Activated CD8-positive, alpha-beta memory T cell treated with anti-CD3 and anti-CD28 coated beads, Interleukin-2, amount 50 U/mL, for 24 hours (primary cell): ENCODE data around the gene WBP1.
A peak's percentile ranks its signal among the peaks of the same experiment; 100 is the strongest.
"Not testable (repeated sequence)": the region's sequence is repeated elsewhere in the genome, so short reads cannot be mapped to it uniquely, and the experiment has no call there.

Experiments used
- DNase-seq: peaks from one replicate; pipeline ENCODE4 v3.0.0-alpha.2; 2020; ENCODE audit errors: extremely low read depth

WBP1 gene

DNA sequence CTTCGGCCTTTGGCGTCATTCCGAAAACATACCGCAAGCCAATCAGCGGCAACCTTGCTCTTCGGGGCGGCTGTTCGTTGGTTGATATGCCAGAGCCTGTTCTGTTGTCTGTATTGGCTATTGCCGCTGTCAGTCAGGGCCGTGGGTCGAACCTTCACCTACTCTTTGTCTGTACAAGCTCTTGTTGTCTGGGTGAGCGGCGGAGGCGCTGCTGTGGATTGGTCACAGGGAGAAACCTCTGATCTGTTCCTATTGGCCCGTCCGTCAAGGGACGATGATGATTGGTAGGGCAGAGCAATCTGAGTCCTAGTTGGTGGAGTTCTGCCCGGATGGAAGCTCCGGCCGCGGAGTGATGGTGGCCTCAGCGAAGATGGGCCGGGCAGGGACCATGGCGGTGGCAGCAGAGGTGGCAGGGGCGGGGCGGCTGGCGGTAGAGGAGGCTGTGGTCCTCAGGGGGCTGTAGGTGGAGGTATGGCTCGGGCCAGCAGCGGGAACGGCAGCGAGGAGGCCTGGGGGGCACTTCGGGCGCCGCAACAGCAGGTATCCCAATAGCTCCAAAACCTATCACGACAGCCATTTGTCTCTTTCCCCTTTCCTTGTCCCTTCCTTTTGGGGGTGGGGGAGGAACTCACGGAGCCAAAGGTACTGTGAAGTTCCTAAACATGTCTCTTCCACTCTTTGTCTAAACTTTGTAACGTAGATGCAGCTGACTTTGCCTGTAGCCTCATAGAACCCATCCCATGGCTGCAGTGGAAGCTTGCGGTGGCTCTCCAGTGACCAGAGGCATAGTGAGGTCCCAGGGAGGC, at the start of gene WBP1:
Gene WBP1, plus strand, starts transcription at position 307 of the 806 bp plus-strand sequence. Its CDS starts 165 bp downstream, at position 472.
- DNase-seq, result peak; percentile 99

- no peak for DNase-seq
Observed at GRCh38 chr2:74413001-74413698, 45.1 kb upstream of the WBP1 start.

DNA sequence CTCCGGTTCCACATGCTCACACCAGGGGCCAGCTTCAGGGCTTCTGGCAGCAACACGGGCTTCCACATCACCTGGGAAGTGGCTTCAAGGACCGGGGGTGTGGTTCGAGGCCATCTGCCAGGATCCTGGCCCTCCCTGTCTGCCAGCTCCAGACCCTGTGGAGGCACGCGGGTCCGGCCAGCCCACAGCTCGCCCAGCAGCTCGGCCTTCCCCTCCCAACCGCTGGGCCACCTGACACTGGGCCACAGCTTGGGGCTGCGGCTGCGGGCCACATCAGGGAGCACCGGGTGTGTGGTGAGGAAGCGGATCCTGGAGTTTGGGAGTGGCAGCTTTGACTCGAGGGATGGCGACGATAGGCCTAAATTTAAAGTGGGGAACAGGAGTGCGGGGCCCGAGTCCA, 43.8 kb upstream of the WBP1 start:
- DNase-seq, result no peak

DNA sequence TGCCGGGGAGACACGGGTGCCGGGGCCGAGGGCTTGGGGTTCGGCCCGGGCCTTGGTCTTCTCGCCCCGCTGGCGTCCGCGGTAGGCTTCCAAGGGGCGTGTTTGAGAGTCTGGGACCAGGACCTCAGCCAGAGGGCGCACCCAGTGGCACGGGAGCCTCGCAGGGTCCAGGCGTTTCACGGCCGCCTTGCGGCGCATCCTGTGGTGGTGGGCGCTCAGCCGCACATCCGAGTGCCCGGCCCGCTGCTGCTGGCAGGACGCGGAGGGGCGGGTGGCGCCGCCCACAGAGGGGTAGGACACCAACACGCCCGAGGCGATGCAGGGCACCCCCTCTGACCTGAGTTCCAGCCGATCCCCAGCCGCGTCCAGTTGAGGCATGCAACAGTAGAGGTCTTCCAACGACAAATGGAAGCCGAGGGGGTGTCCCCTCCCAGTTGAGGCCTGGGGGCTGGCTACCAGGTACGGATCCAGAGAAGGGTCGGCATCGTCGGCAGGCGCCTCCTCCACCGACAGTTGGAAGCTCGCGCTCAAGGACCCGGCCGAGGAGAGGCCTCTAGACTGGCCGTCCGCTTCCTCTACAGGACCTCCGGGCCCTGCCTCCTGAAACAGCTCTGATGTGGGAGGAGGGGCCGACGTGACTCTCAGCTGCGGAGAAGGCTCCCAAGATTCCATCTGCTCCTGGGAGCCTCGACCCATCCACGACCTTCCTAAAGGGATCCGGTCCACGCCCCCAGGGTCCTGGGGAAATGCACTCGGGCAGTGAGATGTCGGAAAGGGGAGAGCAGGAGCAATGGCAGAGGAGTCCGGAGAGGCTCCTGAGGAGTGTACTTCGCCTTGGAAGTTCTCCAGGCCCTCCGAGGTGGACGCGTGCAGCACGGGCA, 43.1 kb upstream of the WBP1 start:
- DNase-seq, result no peak

GRCh38 chr2:74415762-74416395, 42.4 kb upstream of the WBP1 start:
- DNase-seq, result no peak

DNA sequence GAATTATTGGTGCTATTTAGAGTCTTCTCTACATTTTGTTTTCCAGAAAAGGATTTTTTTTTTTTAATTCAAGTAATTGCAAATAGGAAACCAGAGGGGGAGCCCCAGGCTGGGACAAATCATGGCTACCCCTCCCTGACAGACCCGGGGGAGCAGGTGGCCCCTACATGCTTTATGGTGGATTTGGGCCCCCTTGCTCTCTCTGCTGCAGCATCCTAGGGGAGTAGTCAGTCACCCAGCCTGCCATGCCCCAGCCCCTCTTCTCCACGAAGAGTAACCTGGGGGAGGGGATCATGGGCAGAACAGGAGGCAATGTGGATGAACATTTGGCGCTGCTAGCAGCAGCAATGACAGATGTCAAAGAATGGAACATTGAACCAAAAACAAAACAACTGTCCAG, 41.5 kb upstream of the WBP1 start:
- no peak for DNase-seq

GRCh38 chr2:74417197-74417596, 41.0 kb upstream of the WBP1 start:
- DNase-seq, result no peak

DNA sequence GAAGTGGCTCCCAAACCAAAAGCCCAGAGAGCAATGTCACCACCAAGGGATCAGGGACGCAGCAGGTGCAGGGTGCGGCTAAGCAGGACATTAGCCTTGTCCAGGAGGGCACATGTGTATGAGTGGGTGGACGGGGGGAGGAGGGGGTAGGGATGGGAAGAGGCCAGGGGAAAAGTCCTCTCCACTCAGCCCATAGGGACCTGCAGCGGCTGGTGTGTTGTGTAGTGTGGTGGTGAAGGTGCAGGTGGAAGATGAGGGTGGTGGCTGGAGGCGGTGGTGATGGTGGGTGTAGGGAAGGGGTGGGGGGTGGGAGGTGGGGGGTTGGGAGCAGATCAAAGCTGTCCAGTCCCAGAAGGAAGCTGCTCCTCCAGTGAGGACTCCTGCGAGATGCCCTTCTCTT, 40.5 kb upstream of the WBP1 start:
- DNase-seq, result no peak

DNA sequence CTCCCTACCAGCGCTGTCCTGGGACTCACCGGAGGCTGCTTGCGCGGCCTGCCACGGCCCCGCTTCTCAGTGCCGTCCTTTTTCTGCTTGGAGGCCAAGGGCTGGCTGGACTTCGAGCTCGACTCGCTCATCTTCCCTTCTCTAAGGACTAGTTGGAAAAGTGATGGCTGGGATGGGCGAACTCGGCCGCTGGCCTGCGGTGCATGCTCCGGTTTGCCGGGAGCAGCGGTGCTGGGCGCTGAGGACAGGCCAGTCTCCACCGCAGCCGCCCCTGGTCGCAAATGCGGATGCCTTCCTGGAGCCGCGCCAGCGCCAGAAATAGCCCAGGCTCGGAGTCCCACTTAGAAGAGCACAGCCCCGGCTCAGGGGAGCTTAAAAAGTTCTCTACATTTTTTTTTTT, 39.9 kb upstream of the WBP1 start:
- no peak for DNase-seq

DNA sequence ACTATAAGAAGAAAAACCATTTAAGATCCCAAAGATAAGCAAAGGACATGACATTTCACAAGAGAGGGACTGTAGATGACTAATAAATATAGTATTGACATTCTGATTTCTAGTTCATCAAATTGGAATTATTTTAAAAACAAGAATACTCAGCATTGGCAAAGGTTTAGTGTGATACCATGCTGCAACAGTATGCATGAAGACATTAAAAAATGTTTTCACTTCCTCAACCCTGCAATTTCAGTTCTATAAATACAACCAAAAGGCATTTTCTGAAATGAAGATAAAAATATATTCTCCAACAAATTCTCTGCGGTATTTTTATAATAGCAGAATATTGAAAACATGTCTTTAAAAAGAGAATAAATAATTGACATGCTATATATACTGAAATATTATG, 38.9 kb upstream of the WBP1 start:
- DNase-seq, result no peak

GRCh38 chr2:74420006-74420405, 38.2 kb upstream of the WBP1 start:
- DNase-seq, result no peak

DNA sequence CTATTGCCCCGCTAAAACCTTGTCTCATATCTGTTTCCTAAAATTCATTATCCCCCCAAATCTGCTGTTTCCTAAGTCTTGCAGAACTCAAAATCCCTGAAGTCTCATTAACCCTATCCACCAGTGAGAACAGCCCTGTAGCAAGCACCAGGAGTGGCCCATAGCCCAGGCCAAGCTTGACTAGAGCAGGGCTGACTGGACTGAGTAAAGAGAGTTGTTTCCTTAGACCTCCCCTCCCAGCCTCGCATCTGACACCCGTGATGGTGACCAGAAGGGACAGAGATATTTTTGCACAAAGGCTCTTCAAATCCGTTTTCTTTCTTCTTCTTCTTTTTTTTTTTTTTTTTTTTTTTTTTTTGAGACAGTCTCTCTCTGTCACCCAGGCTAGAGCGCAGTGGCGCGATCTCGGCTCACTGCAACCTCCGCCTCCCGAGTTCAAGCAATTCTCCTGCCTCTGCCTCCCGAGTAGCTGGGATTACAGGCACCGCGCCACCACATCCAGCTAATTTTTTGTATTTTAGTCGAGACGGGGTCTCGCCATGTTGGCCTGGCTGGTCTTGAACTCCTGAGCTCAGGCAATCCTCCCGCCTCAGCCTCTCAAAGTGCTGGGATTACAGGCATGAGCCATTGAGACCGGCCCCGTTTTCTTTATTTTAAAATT, 37.7 kb upstream of the WBP1 start:
- not testable (repeated sequence) for DNase-seq

GRCh38 chr2:74421221-74421870, 36.9 kb upstream of the WBP1 start, which contains the start of the genes C2orf81 and WDR54:
C2orf81 (minus strand) TSS chr2:74421619; CDS start chr2:74421560, 59 bp downstream.
WDR54 (plus strand) TSS chr2:74421730; CDS start chr2:74422154, 424 bp downstream.
- peak; percentile 74 for DNase-seq

GRCh38 chr2:74423231-74424095, 34.8 kb upstream of the WBP1 start:
- no peak for DNase-seq

DNA sequence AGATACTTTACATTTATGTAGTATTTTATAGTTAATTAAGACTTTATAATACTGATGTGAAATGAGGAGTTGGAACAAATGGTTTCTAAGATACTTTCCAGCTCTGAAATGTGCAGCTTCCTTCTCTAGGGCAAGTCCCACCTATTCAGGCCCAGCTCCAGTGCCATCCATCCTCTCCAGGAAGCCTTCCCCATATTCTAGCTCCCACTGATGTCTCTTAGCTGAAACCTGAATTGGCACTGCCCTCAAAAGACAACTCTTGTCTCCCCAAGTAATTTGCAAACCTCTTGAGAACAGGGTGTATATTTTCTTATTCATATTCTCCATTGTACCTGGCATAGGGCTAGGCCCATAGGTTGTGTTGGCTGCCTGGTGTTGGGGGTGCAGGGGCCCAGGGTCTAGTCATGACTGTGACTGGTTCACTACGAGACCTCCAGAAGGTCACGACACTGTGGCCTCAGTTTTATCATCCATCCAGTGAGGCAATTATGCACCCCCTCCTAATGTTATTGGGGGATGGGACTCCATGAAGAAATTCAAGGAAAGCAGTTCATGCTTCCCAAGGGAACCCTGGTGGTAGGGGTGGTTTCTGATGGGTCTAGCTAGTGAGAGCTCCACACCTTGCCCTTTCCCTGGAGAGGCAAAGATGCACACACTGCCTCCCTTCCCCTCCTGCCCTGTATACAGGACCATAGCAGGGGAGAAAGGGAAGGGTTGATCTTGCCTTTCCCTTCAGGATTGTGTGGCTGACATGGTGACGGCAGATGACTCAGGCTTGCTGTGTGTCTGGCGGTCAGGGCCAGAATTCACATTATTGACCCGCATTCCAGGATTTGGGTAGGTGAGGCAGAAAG, 33.9 kb upstream of the WBP1 start:
- no peak for DNase-seq

DNA sequence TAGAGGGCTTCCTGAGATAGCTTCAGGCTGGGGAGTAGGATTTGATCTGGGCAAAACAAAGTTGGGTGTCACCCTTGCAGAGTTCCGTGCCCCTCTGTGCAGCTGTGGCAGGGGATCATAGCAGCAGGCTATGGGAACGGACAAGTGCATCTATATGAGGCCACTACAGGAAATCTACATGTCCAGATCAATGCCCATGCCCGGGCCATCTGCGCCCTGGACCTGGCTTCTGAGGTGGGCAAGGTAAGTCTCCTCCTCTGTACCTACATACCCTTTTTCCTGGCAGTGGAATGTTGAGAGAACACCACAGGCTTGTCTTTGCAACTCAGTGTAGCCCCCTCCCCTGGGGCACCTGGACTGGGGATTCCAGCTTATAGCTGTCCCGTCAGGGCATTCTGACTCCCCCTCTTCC, 33.2 kb upstream of the WBP1 start:
- DNase-seq, result no peak

- DNase-seq, result no peak
Observed at GRCh38 chr2:74425523-74425922, 32.7 kb upstream of the WBP1 start.

DNA sequence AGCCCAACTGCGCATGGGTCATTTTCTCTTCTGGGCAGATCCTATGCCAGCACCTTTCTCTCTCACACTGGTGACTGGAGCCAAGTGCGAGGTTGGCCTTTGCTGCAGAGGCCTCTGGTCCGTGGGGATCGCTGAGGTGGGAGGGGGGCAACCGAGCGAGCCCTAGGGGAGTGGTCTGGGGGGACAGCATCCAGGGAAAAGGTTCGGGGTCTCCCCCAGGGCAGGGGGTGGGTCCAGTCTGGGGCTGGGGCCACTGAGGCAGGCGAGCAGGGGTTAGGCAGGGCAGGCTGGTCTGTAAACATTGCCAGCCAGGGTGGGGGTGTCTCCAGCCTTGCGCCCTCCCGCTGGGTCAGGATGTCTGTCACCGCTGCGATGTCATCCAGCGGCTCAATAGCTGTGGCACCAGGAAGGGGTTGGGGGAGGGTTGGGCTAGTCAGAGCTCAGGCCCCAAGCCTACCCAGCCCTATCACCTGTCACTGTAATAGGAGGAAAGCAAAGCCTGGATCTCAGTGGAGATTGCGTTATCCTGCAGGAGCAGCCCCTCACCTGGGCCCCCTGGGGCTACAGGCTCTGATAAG, 32.0 kb upstream of the WBP1 start:
- no peak for DNase-seq
